Skin of body (tissue), 2 donors: ENCODE results near the gene ZNF423. TPM values are rescaled to one million over a fixed set of nuclear protein-coding genes. Genes with fewer than 3 reads are reported as not detected.
"Not testable (repeated sequence)": the region's sequence is repeated elsewhere in the genome, so short reads cannot be mapped to it uniquely, and the experiment has no call there.

Experiments
- DNase-seq: peaks from one replicate; lab custom pipeline; 2025; lab: John Stamatoyannopoulos, UW
- total RNA-seq: library from RNA; depleted of rRNA; stranded (reverse); fragments of >200 nt; gene quantifications from one replicate; pipeline ENCODE4 v1.2.3, GENCODE V29; 2014

Gene ZNF423
- total RNA-seq, 1 donor from 2014 or later = 8.0 TPM

- no peak for DNase-seq
Observed at GRCh38 chr16:49588026-49588425, 267.9 kb downstream of the ZNF423 start.

GRCh38 chr16:49587511-49587910 lies 268.4 kb downstream of the ZNF423 start:
- no peak for DNase-seq

GRCh38 chr16:49586466-49587450 lies 269.2 kb downstream of the ZNF423 start:
- no peak for DNase-seq

- no peak for DNase-seq
Observed at GRCh38 chr16:49585143-49585832, 270.6 kb downstream of the ZNF423 start.

GRCh38 chr16:49583911-49584310 lies 272.0 kb downstream of the ZNF423 start:
- no peak for DNase-seq

GRCh38 chr16:49581630-49582298 lies 274.1 kb downstream of the ZNF423 start:
- no peak for DNase-seq

- no peak for DNase-seq
Observed at GRCh38 chr16:49580751-49581303, 275.1 kb downstream of the ZNF423 start.

- DNase-seq = no peak
Observed at GRCh38 chr16:49578435-49579024, 277.4 kb downstream of the ZNF423 start.

- no peak for DNase-seq
Observed at GRCh38 chr16:49578018-49578417, 277.9 kb downstream of the ZNF423 start.

GRCh38 chr16:49576941-49577340 lies 279.0 kb downstream of the ZNF423 start:
- DNase-seq = no peak

- DNase-seq = no peak
Observed at GRCh38 chr16:49576173-49576494, 279.8 kb downstream of the ZNF423 start.

GRCh38 chr16:49575346-49576172 lies 280.4 kb downstream of the ZNF423 start:
- no peak for DNase-seq

- no peak for DNase-seq
Observed at GRCh38 chr16:49574826-49575225, 281.1 kb downstream of the ZNF423 start.

GRCh38 chr16:49567950-49568349 lies 288.0 kb downstream of the ZNF423 start:
- no peak for DNase-seq

- DNase-seq = no peak
Observed at GRCh38 chr16:49566432-49566831, 289.5 kb downstream of the ZNF423 start.

- DNase-seq = peak; percentile 38
Observed at GRCh38 chr16:49564496-49565229, 291.2 kb downstream of the ZNF423 start.

GRCh38 chr16:49563666-49564065 lies 292.2 kb downstream of the ZNF423 start:
- no peak for DNase-seq

- not testable (repeated sequence) for DNase-seq
Observed at GRCh38 chr16:49562894-49563293, 293.0 kb downstream of the ZNF423 start.

GRCh38 chr16:49562228-49562627 lies 293.7 kb downstream of the ZNF423 start:
- DNase-seq = no peak
